Activated CD4-positive, alpha-beta T cell treated with anti-CD3 and anti-CD28 coated beads, Interleukin-2, amount 50 U/mL, for 1 hour (primary cell): Measurements from ENCODE around the gene ZFYVE26.
"Not testable (repeated sequence)": the region's sequence is repeated elsewhere in the genome, so short reads cannot be mapped to it uniquely, and the experiment has no call there.

Experiments used
- DNase-seq: peaks from one replicate; pipeline ENCODE4 v3.0.0-alpha.2; 2020

ZFYVE26 gene

DNA sequence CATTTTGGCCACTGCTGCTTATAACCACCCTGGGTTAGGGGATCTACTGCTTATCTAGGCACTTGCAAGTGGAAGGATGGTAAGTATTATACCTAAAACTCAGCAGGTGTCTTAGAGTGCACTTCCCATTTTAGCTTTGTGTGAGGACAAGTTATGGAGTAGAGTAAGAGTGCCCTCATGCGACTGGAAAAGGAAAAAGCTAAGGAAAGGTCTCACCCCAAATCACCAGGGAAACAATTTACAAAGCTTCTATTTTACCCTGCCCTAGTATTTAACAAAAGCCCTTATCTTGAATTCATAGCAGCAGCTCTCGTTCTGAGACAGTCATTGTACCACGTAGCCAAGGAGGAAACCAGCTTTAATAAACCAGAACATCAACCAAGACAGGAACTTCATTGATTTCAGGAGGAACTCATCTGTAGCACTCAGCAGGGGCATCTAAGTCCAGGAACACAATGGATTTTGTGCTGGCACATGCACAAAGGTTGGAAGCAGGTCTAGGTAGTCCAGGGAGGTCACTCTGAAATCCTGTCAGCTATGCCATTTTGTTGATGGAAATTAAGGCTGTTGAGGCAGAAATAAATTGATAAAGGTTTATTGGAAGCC, 111.8 kb downstream of the ZFYVE26 start:
- DNase-seq = peak; percentile 2

DNA sequence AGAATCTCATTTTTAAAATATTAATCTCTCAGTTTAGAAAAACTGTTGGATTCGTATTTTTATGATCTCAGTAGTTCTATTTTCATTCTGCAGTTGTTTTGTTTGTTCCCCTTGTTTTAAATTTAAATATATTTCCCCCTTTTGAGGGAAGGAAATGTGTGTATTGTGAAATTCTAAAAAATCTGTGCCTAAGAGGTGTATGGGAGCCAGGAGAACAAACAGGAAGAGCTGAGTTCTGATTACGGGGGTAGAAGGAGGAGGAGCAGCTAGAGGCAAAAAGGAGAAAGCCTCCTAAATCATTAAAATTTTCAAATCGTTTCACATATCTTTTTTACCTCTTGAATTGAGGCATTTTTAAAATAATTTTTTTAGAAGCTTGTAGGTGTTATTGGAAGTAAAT, 112.4 kb downstream of the ZFYVE26 start:
- DNase-seq = no peak

DNA sequence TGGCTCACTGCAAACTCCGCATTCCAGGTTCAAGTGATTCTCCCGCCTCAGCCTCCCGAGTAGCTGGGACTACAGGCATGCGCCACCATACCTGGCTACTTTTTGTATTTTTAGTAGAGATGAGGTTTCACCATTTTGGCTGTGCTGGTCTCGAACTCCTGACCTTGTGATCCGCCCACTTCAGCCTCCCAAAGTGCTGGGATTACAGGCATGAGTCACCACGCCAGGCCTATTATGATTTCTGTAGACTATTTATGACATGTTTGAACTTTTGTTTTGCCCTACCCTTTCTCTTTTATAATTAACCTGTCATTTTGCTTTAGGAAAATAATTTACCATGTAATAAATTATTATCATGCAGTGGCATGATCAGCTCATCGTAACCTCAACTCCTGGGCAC, 114.9 kb downstream of the ZFYVE26 start, which contains the start of gene RDH12:
Gene RDH12, plus strand, starts transcription at position 395 of the 400 bp plus-strand sequence. CDS start 20,757 bp downstream, outside the sequence.
- not testable (repeated sequence) for DNase-seq

DNA sequence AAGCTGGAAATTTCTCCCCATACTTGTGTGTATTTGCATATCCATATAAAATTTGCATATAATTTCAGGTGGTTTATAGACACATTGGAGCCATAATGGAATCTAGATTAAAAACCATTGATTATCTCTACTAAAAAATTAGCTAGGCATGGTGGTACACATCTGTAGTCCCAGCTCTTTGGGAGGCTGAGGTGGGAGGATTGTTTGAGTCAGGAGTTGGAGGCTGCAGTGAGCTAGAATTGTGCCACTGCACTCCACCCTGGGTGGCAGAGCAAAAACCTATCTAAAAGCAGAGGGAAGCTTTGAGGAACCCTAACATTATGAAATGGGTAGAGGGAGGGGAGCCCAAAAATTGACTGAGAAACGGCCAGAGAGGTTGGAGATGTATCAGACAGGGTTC, 118.2 kb downstream of the ZFYVE26 start:
- DNase-seq = no peak

DNA sequence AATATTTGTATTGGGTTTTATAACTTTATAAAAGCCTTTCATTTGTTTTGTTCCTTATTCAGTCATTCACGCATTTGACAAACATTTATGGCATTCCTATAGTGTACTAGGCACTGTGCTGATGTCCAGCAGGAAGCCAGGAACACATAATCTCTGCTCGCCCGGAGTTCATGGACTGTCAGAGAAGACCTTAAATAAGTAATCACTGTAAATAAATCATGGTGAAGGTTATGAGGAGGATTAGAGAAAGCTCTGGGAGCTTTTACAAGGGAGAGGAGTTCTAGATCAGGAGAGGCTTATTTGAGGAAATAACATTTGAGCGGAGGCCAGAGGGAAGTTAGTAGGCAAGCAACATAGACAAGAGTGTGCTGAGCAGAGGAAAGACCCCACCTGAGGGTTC, 119.4 kb downstream of the ZFYVE26 start:
- DNase-seq = no peak
